HG03457 (cell line): ENCODE results near the gene B3GALT4.

Source experiments
- ATAC-seq: cut with Tn5 transposase; IDR thresholded peaks from one replicate; pipeline ENCODE4 v1.9.1; 2021; ENCODE audit warnings: moderate number of reproducible peaks; ENCODE audit not compliant: unreplicated experiment

The B3GALT4 gene

GRCh38 chr6:33288921-33289783 is 12.2 kb downstream of the B3GALT4 start, which contains the start of the genes PFDN6 and WDR46:
TSS of gene PFDN6 (plus strand) at chr6:33289601. CDS start at chr6:33289857, 256 bp downstream.
TSS of gene WDR46 (minus strand) at chr6:33289239. CDS start at chr6:33289170, 69 bp downstream.
- ATAC-seq: peak; percentile 65

DNA sequence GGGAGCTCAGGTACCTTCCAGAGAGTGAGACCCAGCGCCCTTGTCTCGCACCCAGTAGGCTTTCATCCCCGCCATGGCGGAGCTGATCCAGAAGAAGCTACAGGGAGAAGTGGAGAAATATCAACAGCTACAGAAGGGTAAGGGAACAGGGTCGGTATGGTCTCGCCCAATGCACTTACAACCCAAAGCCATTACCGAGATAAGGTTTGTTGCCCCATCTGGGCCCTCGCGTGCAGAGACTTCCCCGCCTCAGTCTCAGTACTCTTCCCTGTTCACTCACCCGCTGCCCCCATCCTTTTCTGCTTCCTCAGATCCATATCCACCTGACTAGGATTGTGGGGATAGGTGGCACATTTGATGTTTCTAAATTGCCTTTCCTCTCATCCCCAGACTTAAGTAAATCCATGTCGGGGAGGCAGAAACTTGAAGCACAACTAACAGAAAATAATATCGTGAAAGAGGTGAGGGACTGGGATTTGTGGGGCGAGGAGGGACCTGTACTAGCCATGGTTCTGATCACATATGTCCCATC is 12.9 kb downstream of the B3GALT4 start:
- ATAC-seq: no peak

DNA sequence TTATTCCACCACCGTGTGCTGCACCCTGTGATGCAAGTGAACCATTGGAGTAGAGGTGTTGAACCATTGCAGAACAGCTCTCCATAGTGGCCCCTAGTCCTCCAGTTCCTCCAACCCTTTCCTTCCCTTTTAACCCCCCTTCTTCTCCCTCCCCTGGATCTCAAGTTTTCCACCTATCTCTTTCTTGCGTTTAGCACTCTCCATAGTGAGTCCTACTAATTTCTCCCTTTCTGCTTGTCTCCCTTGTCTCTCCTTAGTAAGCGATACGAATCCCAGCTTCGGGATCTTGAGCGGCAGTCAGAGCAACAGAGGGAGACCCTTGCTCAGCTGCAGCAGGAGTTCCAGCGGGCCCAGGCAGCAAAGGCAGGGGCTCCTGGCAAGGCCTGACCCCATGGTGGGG is 13.5 kb downstream of the B3GALT4 start:
- no peak for ATAC-seq

- ATAC-seq: no peak
Measured at GRCh38 chr6:33292996-33293682, 16.2 kb downstream of the B3GALT4 start.

GRCh38 chr6:33294086-33294823 is 17.3 kb downstream of the B3GALT4 start:
- no peak for ATAC-seq

GRCh38 chr6:33295621-33296369 is 18.9 kb downstream of the B3GALT4 start:
- ATAC-seq: no peak

DNA sequence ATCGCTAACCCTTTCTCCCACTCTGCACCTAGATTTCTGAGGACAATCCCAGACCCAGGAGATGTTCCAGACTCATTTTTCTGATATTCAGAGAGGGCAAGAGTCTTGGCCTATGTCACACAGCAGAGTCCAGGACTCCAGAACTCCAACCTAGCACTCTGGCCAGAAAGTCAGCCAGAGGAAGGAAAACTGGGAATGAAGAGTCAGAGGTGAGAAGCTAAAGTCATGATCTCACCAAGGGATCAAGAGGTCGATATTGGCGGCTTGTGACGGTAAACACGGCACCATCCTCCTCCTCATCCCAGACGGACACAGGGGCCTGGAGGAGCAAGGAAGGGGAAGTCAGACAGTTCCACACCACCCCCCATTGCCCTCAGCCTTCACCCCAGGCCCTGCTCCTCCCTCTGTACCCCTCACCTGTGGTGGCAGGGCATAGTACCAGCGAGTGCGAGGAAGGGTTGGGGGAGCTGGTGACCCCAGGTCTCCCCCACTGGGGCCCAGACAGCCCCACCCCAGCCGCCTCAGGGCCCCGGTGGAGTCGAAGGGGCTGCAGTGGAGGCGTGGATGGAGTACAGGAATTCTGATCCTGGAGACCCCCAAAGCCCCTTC is 20.0 kb downstream of the B3GALT4 start:
- no peak for ATAC-seq

DNA sequence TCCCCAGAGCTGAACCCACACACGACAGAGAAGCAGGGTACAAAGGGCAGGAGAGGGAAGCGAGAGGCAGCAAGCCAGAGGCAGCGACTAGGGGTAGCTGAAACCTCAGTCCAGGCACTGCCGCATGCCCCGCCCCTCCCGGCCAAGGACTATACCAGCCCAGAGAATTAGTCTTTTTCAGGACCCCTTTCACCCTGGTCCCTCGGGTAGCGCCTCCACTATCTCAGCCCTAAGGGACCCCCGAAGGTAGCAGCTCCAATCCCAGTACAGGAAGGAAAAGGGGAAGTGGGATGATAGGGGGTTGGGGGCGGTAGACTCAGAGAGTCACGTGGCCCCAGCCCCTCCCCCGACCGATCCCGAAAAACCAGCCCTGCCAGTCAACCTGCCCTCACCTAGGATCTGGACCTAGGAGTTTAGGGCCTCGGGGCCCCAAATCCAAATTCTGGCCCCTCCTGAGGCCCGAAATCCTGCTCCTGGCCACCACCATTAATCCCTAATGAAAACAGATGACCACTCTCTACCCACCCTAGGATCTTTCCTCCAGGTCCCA is 20.6 kb downstream of the B3GALT4 start:
- no peak for ATAC-seq

- ATAC-seq: no peak
Measured at GRCh38 chr6:33297956-33298772, 21.2 kb downstream of the B3GALT4 start.

DNA sequence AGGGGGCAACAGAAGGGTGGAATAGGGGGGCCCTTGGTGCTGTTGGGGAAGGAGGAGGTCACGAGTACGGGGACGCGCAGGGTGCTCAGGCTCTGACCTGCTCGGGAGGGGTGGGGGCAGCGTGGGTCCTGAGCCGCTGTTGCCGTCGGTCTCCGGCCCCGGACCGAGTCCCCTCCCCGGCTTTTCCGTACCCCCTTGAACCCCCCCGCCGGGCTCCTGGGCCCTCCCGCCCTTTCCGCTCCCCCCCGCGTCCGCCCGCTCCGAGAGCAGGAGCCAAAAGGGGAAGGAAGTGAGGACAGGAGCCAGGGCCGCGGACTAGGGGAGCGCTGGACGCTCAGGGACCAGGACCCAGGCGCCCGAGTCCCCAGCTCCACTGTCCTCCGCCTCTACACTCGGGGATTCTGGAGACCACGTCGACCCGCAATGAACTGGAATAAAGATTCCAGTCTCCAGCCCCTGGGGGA is 21.9 kb downstream of the B3GALT4 start, which contains the start of gene RGL2:
TSS of gene RGL2 (minus strand) at position 170 of the 464 bp plus-strand sequence. CDS start 332 bp downstream, outside the sequence.
- no peak for ATAC-seq

GRCh38 chr6:33299237-33299944 is 22.5 kb downstream of the B3GALT4 start:
- peak; percentile 51 for ATAC-seq

GRCh38 chr6:33301877-33302276 is 25.0 kb downstream of the B3GALT4 start:
- no peak for ATAC-seq

DNA sequence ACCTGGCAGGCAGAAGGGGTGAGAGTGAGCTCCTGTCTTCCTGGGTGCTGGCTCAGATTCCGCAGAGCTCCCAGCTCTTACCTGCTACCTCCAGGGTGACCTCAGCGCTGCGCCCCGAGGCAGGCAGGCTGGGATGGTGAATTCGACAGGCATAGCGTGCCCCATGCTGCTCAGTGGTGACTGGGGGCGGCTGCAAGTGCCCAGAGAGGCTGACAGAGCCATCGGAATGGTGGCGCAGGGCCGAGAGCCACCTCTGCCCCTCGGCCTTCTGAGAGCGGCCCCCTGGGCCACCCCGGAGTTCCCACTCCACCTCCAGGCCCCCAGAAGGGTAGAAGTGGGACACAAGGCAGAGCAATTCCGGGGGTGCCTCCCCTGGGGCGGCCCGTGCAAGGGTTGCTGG is 27.3 kb downstream of the B3GALT4 start:
- ATAC-seq: no peak

GRCh38 chr6:33305052-33305451 is 28.1 kb downstream of the B3GALT4 start:
- ATAC-seq: no peak

DNA sequence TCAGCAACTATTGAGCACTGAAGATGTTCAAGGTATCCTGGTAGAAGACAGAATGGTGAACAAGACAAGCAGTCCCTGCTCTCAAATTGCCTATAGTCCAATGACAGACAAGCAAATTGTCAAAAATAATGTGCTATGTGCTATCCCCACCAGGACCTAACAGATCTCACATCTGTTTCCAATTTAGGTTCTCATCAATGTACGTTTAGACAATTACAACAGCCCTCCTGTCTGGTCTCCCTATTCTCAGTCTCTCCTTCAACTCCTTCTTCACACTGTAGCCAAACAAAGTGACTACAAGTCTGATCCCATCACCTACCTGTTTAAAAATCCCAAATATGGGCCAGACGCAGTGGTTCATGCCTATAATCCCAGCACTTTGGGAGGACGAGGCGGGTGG is 29.4 kb downstream of the B3GALT4 start:
- ATAC-seq: no peak

DNA sequence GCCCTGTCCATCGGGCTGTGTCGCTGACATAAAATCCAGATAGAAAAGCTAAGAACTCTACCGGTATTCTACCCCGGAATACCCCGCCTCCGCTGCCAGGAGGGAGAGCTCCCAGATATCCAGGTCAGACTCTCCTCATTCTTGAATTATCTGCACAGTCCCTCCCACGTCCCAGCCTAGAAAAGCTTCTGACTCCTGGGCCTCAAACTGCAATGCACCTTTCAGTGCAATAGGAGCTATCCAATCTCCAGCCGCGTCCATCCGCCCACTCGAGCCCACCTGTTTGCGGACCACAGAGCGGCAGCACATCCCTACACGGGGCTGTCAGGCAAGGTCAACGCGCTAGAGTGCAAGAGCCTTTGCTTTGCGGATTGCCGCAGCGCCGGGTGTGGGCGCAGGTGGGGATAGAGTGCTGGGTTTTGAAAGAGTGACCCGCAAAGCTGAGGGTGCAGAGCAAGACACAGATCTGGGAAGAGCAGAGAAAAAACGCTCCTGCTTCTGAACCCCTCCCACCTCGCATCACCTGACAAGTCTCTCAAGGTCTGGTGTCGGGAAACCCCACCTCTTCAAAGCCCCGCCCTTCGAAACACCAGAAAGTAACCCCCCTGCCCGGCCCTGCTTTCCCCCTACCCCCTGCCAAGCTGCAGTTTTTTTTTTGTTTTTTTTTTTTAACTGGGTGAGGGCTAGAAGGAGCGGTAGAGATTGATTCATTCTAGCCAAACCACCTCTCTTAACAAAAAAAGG is 35.6 kb downstream of the B3GALT4 start:
- ATAC-seq: no peak

DNA sequence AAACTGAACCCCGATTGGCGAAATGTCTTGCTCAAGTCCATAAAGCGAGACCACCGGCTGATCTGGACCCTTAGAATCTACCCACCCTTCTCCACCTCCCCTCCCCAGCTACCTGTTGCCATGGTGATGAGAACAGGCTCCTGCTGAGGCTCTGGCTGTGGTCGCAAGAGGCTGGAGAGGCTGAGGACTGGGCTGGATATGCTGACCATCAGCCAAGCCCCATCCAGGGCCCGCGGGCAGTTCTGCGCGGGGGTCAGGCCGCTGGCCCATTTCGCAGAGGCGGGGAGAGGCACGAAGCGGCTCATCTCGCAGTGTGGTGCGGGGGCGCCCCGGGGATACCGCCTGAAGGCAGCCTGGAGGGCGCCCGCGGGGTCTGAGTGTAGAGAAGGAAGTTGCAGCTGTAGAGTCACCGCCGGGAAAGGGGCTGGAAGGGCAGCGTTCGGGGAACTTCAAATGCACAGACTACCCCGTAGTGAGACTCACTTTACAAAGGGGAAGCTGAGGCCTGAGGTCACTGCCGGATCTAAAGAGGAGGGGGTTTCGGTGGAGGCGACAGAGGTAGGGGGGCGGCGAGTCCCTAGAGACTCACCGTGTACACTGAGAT is 36.3 kb downstream of the B3GALT4 start:
- ATAC-seq: no peak
